Measurements from ENCODE around the gene STUB1.

- TF ChIP-seq, protein P1, sequence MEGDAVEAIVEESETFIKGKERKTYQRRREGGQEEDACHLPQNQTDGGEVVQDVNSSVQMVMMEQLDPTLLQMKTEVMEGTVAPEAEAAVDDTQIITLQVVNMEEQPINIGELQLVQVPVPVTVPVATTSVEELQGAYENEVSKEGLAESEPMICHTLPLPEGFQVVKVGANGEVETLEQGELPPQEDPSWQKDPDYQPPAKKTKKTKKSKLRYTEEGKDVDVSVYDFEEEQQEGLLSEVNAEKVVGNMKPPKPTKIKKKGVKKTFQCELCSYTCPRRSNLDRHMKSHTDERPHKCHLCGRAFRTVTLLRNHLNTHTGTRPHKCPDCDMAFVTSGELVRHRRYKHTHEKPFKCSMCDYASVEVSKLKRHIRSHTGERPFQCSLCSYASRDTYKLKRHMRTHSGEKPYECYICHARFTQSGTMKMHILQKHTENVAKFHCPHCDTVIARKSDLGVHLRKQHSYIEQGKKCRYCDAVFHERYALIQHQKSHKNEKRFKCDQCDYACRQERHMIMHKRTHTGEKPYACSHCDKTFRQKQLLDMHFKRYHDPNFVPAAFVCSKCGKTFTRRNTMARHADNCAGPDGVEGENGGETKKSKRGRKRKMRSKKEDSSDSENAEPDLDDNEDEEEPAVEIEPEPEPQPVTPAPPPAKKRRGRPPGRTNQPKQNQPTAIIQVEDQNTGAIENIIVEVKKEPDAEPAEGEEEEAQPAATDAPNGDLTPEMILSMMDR (IDR thresholded peaks at IDR 0.05): no peak
- TF ChIP-seq POLR2A (IDR thresholded peaks at IDR 0.05): no peak
- no peak for TF ChIP-seq POLR2AphosphoS5 (IDR thresholded peaks at IDR 0.05; ENCODE audit: insufficient read depth in 1 of 2, low read depth in 1 of 2)
These were observed 34.1 kb upstream of the STUB1 start for GRCh38 chr16:645852-646678.

Measured in vagina (tissue), 2 donors.